ENCODE data around the gene C4orf54. TPM values are rescaled to one million over a fixed set of nuclear protein-coding genes. Genes with fewer than 3 reads are reported as not detected.

Gene C4orf54
- total and polyA plus RNA-seq, 10 of the 15 experiments (the other 5 are each of a cell fraction or from before 2014, with no cell fraction given) = 0.01 TPM; not detected in 9

- ATAC-seq (no peak), DNase-seq (ENCODE audit: low read depth, low spot score) (no peak), FAIRE-seq (no peak)
- no peaks in the 10 kb centered on the region for H3K36me3 ChIP-seq (ENCODE audit: control insufficient read depth in 2 of 2, insufficient read depth in 2 of 2, low read length in 1 of 2)
- ChIA-PET POLR2A (no interaction called here), CTCF (no interaction called here), RAD21 (ENCODE audit: unreplicated experiment) (interaction anchor here (0.6 kb wide), 1 partner anchor 59 kb away, joined by 3 read pairs; no protein-coding TSS in a partner anchor), SMC1A (ENCODE audit: uncharacterized antibody, unreplicated experiment) (no interaction called here)
- H4K20me1 ChIP-seq (ENCODE audit: control insufficient read depth, insufficient read depth) = no peaks in the 10 kb centered on the region
- H3K9ac ChIP-seq (ENCODE audit: control insufficient read depth, insufficient read depth, low read length) = no peak overlapping the region
- H3K4me3 ChIP-seq = no peak overlapping the region
- no peaks in the 10 kb centered on the region for H3K27me3 ChIP-seq (replicated peaks in 1 of 2; ENCODE audit: control insufficient read depth in 2 of 2, insufficient read depth in 2 of 2, low read length in 1 of 2)
- H3K9me3 ChIP-seq (replicated peaks; ENCODE audit: control insufficient read depth, insufficient read depth, low read length) = no peaks in the 10 kb centered on the region
- BruUV-seq (replicated peaks) = no TSS peak
- 40% methylated on average over 5 of the region's 5 CpGs for WGBS (ENCODE audit: insufficient coverage, insufficient replicate concordance, low lambda C conversion rate, missing lambda C conversion rate)
- intact Hi-C loops (cut with micrococcal nuclease; ENCODE audit: unreplicated experiment) = no loop called here
- H3K27ac ChIP-seq (ENCODE audit: control insufficient read depth, insufficient read depth) = no peak overlapping the region
- no peaks in the 10 kb centered on the region for H3K4me1 ChIP-seq (ENCODE audit: control insufficient read depth, insufficient read depth, low read length)
- H2AFZ ChIP-seq (ENCODE audit: control insufficient read depth, low read depth, low read length) = no peak overlapping the region
- H3K4me2 ChIP-seq (ENCODE audit: control insufficient read depth, insufficient read depth) = no peak overlapping the region
- in situ Hi-C loops (cut with MboI) = no loop called here
- no peaks in the 10 kb centered on the region for H3K79me2 ChIP-seq (ENCODE audit: control insufficient read depth, insufficient read depth, low read length)
- no peak for TF ChIP-seq NFYA (IDR thresholded peaks at IDR 0.05; ENCODE audit: borderline replicate concordance, low read depth, low read length)
- TF ChIP-seq CTCF (IDR thresholded peaks at IDR 0.05 in 2 of 3, conservative IDR thresholded peaks at IDR 0.05 in 1 of 3; ENCODE audit: control insufficient read depth in 2 of 3, extremely low read depth in 1 of 3, insufficient read depth in 1 of 3, low read depth in 3 of 3, low read length in 3 of 3) = no peak
- TF ChIP-seq DPF2 (IDR thresholded peaks at IDR 0.05) = no peak
- no peak for TF ChIP-seq SKIL (IDR thresholded peaks at IDR 0.05; ENCODE audit: low read depth, poor library complexity, severe bottlenecking)
- TF ChIP-seq MEF2B (IDR thresholded peaks at IDR 0.05; ENCODE audit: partially characterized antibody, poor library complexity, severe bottlenecking) = no peak
- no peak for TF ChIP-seq RELB (IDR thresholded peaks at IDR 0.05; ENCODE audit: low read depth)
- no peak for TF ChIP-seq ZNF592 (IDR thresholded peaks at IDR 0.05)
- no peak for TF ChIP-seq MEF2A (IDR thresholded peaks at IDR 0.05; ENCODE audit: insufficient read depth, low read depth, low read length)
- no peak for TF ChIP-seq RCOR1 (conservative IDR thresholded peaks at IDR 0.05; ENCODE audit: low read depth, low read length)
- no peak for TF ChIP-seq CBX5 (IDR thresholded peaks at IDR 0.05; ENCODE audit: low read depth)
Measured at GRCh38 chr4:99610605-99611175, 46.9 kb downstream of the C4orf54 start.
